Endothelial cell of umbilical vein (primary cell): ENCODE measurements around the gene C14orf132. TPM values are rescaled to one million over a fixed set of nuclear protein-coding genes. Genes with fewer than 3 reads are reported as not detected.

Experiments
- BruUV-seq: library from RNA; stranded (reverse); fragments of 400-500 nt; replicated peaks from 2 replicates; lab custom pipeline; 2021; lab: Mats Ljungman, UMichigan
- CTCF ChIA-PET: fragments of 300-600, 350-600 bp; sonication (Branson Sonifier 250); formaldehyde crosslinking; loops from one replicate; lab custom pipeline; 2021; ENCODE audit warnings: antibody characterized with exemption, inconsistent platforms; lab: Charles Lee
- POLR2A ChIA-PET: fragments of 300-600, 350-600 bp; sonication (Branson Sonifier 250); formaldehyde crosslinking; loops from one replicate; lab custom pipeline; 2021; ENCODE audit warnings: antibody characterized with exemption, inconsistent platforms; lab: Charles Lee
- DNase-seq: peaks from one replicate; pipeline ENCODE4 v3.0.0-alpha.2; 2011; ENCODE audit warnings: low read depth, low spot score
- FAIRE-seq: peaks from 2 replicates; lab custom pipeline; 2011; peaks lifted over from hg19 to GRCh38; lab: Jason Lieb, UNC
- H2AFZ ChIP-seq: 2 replicates; pipeline ENCODE4 v1.6.0; 2012; ENCODE audit warnings: low read depth, low read length, control low read depth, inconsistent platforms
- H3K27ac ChIP-seq: 2 replicates; pipeline ENCODE4 v1.5.1; 2011; ENCODE audit warnings: low read depth, mild to moderate bottlenecking, control low read depth, low read length, moderate library complexity; ENCODE audit not compliant: insufficient read depth
- H3K27me3 ChIP-seq, 2 experiments: 2 replicates each; pipeline versions ENCODE4 v1.6.0 to v1.6.1; 2011; ENCODE audit warnings: low read length in 2 of 2, mixed read lengths in 1 of 2; ENCODE audit not compliant: control insufficient read depth in 2 of 2, insufficient read depth in 2 of 2
- H3K36me3 ChIP-seq, 2 experiments: 2 replicates in 1 of 2; 3 replicates in 1 of 2; pipeline ENCODE4 v1.5.1; 2011; ENCODE audit warnings: low read length in 2 of 2, mild to moderate bottlenecking in 1 of 2, moderate library complexity in 1 of 2; ENCODE audit not compliant: control insufficient read depth in 2 of 2, insufficient read depth in 2 of 2; ENCODE audit errors: extremely low read depth in 1 of 2
- H3K4me1 ChIP-seq: 3 replicates; pipeline ENCODE4 v1.5.1; 2011; ENCODE audit warnings: mild to moderate bottlenecking, low read length; ENCODE audit not compliant: control insufficient read depth, insufficient read depth; ENCODE audit errors: extremely low read depth
- H3K4me2 ChIP-seq: 2 replicates; pipeline ENCODE4 v1.6.1; 2011; ENCODE audit warnings: low read length, control low read depth, mixed read lengths; ENCODE audit not compliant: insufficient read depth
- H3K4me3 ChIP-seq, 3 experiments: fragments of 200-600 bp in 1 of 3; sonication (generic), shearing (Covaris generic) in 1 of 3; replicated peaks in 1 of 3; 2 replicates each; pipeline ENCODE4 v1.5.1; 2011 to 2016; ENCODE audit warnings: control low read depth in 3 of 3, low read length in 3 of 3, mild to moderate bottlenecking in 2 of 3, inconsistent platforms in 1 of 3, low read depth in 1 of 3, moderate library complexity in 1 of 3; ENCODE audit not compliant: insufficient read depth in 1 of 3
- H3K79me2 ChIP-seq: 2 replicates; pipeline ENCODE4 v1.6.0; 2012; ENCODE audit warnings: low read length, inconsistent platforms; ENCODE audit not compliant: control insufficient read depth, insufficient read depth
- H3K9ac ChIP-seq: replicated peaks from 2 replicates; pipeline ENCODE3; 2011; ENCODE audit warnings: low read length, control low read depth; ENCODE audit not compliant: insufficient read depth; ENCODE audit errors: extremely low read depth
- H3K9me1 ChIP-seq: replicated peaks from 3 replicates; pipeline ENCODE4 v1.6.0; 2011; ENCODE audit warnings: mild to moderate bottlenecking, low read length; ENCODE audit not compliant: control insufficient read depth, insufficient read depth; ENCODE audit errors: extremely low read depth
- H3K9me3 ChIP-seq: replicated peaks from 2 replicates; pipeline ENCODE4 v1.5.1; 2012; ENCODE audit warnings: low read length, inconsistent platforms; ENCODE audit not compliant: control insufficient read depth, insufficient read depth
- H4K20me1 ChIP-seq: replicated peaks from 2 replicates; pipeline ENCODE3; 2011; ENCODE audit warnings: mild to moderate bottlenecking, low read length; ENCODE audit not compliant: control insufficient read depth, insufficient read depth; ENCODE audit errors: extremely low read depth
- CTCF ChIP-seq, 2 donors: IDR thresholded peaks; 1 replicate in 1 of 2; 2 replicates in 1 of 2; pipeline ENCODE4 v1.5.1; 2011; ENCODE audit warnings: low read length in 2 of 2, mild to moderate bottlenecking in 2 of 2, moderate library complexity in 2 of 2, control low read depth in 1 of 2, inconsistent platforms in 1 of 2, low read depth in 1 of 2; ENCODE audit not compliant: insufficient read depth in 1 of 2; ENCODE audit errors: extremely low read depth in 1 of 2
- EZH2 ChIP-seq: IDR thresholded peaks from 2 replicates; pipeline ENCODE4 v1.6.1; 2012; ENCODE audit warnings: borderline replicate concordance, low read depth, mild to moderate bottlenecking, moderate library complexity, low read length, inconsistent platforms; ENCODE audit not compliant: severe bottlenecking
- FOS ChIP-seq: IDR thresholded peaks from 2 replicates; pipeline ENCODE4 v1.6.1; 2011; ENCODE audit warnings: mild to moderate bottlenecking, low read length, moderate library complexity, borderline replicate concordance; ENCODE audit not compliant: insufficient read depth
- GATA2 ChIP-seq: IDR thresholded peaks from 2 replicates; pipeline ENCODE4 v1.7.0; 2011; ENCODE audit warnings: low read depth, mild to moderate bottlenecking, moderate library complexity, mixed read lengths, low read length; ENCODE audit not compliant: insufficient read length, insufficient read depth
- JUN ChIP-seq: IDR thresholded peaks from 2 replicates; pipeline ENCODE4 v1.6.1; 2011; ENCODE audit warnings: borderline replicate concordance, low read depth; ENCODE audit not compliant: insufficient read length, insufficient read depth
- MAX ChIP-seq: IDR thresholded peaks from 2 replicates; pipeline ENCODE4 v1.6.1; 2011; ENCODE audit not compliant: insufficient read depth, insufficient read length
- MYC ChIP-seq: IDR thresholded peaks from one replicate; pipeline ENCODE4 v1.6.1; 2011; ENCODE audit warnings: mild to moderate bottlenecking, low read depth, low read length
- POLR2A ChIP-seq: IDR thresholded peaks from 2 replicates; pipeline ENCODE4 v1.6.1; 2012; ENCODE audit warnings: low read depth, mild to moderate bottlenecking, control low read depth, low read length
- POLR2AphosphoS5 ChIP-seq: IDR thresholded peaks from 2 replicates; pipeline ENCODE4 v1.6.1; 2012; ENCODE audit warnings: low read depth, mild to moderate bottlenecking, control low read depth, low read length, moderate library complexity; ENCODE audit not compliant: insufficient read depth
- dilution Hi-C: fragments of 300-500 bp; cut with MboI; formaldehyde crosslinking; loops from one replicate; pipeline ENCODE4 v1.15.0; 2019; ENCODE audit warnings: low sequenced_read_pairs; ENCODE audit not compliant: extremely low pct_ligation_motif_present
- intact Hi-C: fragments of 100-400 bp; cut with micrococcal nuclease; formaldehyde crosslinking; loops from one replicate; pipeline ENCODE4 v1.10.0; 2022
- polyA plus RNA-seq, 4 experiments: library from polyadenylated mRNA; depleted of rRNA in 3 of 4; stranded (reverse) in 3 of 4; unstranded in 1 of 4; fragments of >200 nt; gene quantifications; 2 replicates each; pipeline versions ENCODE4 v1.2.1 to v1.2.3, GENCODE V29; 2011 to 2012; ENCODE audit warnings: missing spikeins in 1 of 4
- total RNA-seq: library from RNA; stranded (reverse); gene quantifications from 2 replicates; pipeline ENCODE4 v1.2.3, GENCODE V29; 2021

C14orf132 gene
- total and polyA plus RNA-seq, 2 donors (not counting 3 experiments of a cell fraction or from before 2014, with no cell fraction given) = 3.2 to 7.6 TPM

- dilution Hi-C loops = no loop called here
- BruUV-seq = no TSS peak
- no peaks in the 10 kb centered on the region for H3K27me3 ChIP-seq
- H3K36me3 ChIP-seq = no peaks in the 10 kb centered on the region
- H3K9me3 ChIP-seq = no peaks in the 10 kb centered on the region
- TF ChIP-seq POLR2AphosphoS5 = no peak
- TF ChIP-seq CTCF (IDR thresholded peaks at IDR 0.05; ENCODE audit: extremely low read depth in 1 of 2, insufficient read depth in 1 of 2, low read depth in 1 of 2, low read length in 2 of 2) = no peak
- TF ChIP-seq POLR2A = no peak
- TF ChIP-seq MAX = no peak
- no peak for TF ChIP-seq GATA2
- TF ChIP-seq EZH2 = no peak
- no peak for TF ChIP-seq FOS
- no peak for TF ChIP-seq JUN
- no peak for TF ChIP-seq MYC
- POLR2A ChIA-PET = no interaction called here
- no peak overlapping the region for H3K27ac ChIP-seq
- H2AFZ ChIP-seq = no peak overlapping the region
- no peaks in the 10 kb centered on the region for H3K9me1 ChIP-seq
- H3K4me3 ChIP-seq = no peak overlapping the region
- intact Hi-C loops = no loop called here
- no peaks in the 10 kb centered on the region for H3K79me2 ChIP-seq
- FAIRE-seq (no peak), DNase-seq (no peak)
- H3K4me2 ChIP-seq = no peak overlapping the region
- no peaks in the 10 kb centered on the region for H3K4me1 ChIP-seq
- CTCF ChIA-PET = no interaction called here
- H3K9ac ChIP-seq = no peak overlapping the region
- no peaks in the 10 kb centered on the region for H4K20me1 ChIP-seq
Measured at GRCh38 chr14:96088911-96089310, 49.7 kb downstream of the C14orf132 start.
